Measurements from ENCODE around the gene CBX5. TPM values are rescaled to one million over a fixed set of nuclear protein-coding genes. Genes with fewer than 3 reads are reported as not detected.

CBX5 gene
- total and polyA plus RNA-seq, 9 of the 15 experiments (the other 6 are each of a cell fraction or from before 2014, with no cell fraction given) = 32.6 to 102 (median 59.2) TPM

GRCh38 chr12:54304187-54304810 is 24.4 kb upstream of the CBX5 start (continued):
- TF ChIP-seq NFRKB (IDR thresholded peaks at IDR 0.05; ENCODE audit: low read depth) (peak; percentile 74; the same call in 1 of the 2 replicates), RBBP5 (IDR thresholded peaks at IDR 0.05; ENCODE audit: borderline replicate concordance, insufficient read depth, low read length, poor library complexity, severe bottlenecking) (peak; percentile 67), EHMT2 (IDR thresholded peaks at IDR 0.05) (peak; percentile 52; the same call in 1 of the 2 replicates), ZNF212 (CRISPR knock-in tag; IDR thresholded peaks at IDR 0.05) (no peak), TAF15 (IDR thresholded peaks at IDR 0.05; ENCODE audit: low read depth, low read length) (no peak), ZNF444 (CRISPR knock-in tag; IDR thresholded peaks at IDR 0.05) (0 out of 2 replicates have a peak, but pooled peaks have one; percentile 44), MCM7 (IDR thresholded peaks at IDR 0.05) (no peak), ZNF384 (IDR thresholded peaks at IDR 0.05; ENCODE audit: low read depth, low read length) (peak; percentile 17; the same call in 1 of the 2 replicates), E2F1 (CRISPR knock-in tag; IDR thresholded peaks at IDR 0.05) (no peak), ZNF561 (CRISPR knock-in tag; conservative IDR thresholded peaks at IDR 0.05) (no peak), KDM2B (CRISPR knock-in tag; IDR thresholded peaks at IDR 0.05) (no peak), E2F3 (CRISPR knock-in tag; IDR thresholded peaks at IDR 0.05) (0 out of 2 replicates have a peak, but pooled peaks have one; percentile 28), HDGF (IDR thresholded peaks at IDR 0.05) (no peak), ZNF277 (CRISPR knock-in tag; IDR thresholded peaks at IDR 0.05; ENCODE audit: borderline replicate concordance) (no peak), CHD2 (IDR thresholded peaks at IDR 0.05; ENCODE audit: low read depth, low read length) (peak; percentile 83), ELF1 (tag; IDR thresholded peaks at IDR 0.05) (no peak), ZNF76 (CRISPR knock-in tag; IDR thresholded peaks at IDR 0.05; ENCODE audit: borderline replicate concordance) (peak; percentile 73; the same call in 1 of the 2 replicates), MCM3 (IDR thresholded peaks at IDR 0.05) (no peak), ETV5 (CRISPR knock-in tag; IDR thresholded peaks at IDR 0.05; ENCODE audit: low read depth) (peak; percentile 98), ZNF696 (CRISPR knock-in tag; conservative IDR thresholded peaks at IDR 0.05) (no peak), ZKSCAN1 (IDR thresholded peaks at IDR 0.05; ENCODE audit: low read depth, low read length) (peak; percentile 91), ZNF324 (CRISPR knock-in tag; IDR thresholded peaks at IDR 0.05) (peak; percentile 78), NEUROD1 (IDR thresholded peaks at IDR 0.05; ENCODE audit: borderline replicate concordance, low read depth, low read length, partially characterized antibody) (peak; percentile 96)
- TF ChIP-seq, protein P1, sequence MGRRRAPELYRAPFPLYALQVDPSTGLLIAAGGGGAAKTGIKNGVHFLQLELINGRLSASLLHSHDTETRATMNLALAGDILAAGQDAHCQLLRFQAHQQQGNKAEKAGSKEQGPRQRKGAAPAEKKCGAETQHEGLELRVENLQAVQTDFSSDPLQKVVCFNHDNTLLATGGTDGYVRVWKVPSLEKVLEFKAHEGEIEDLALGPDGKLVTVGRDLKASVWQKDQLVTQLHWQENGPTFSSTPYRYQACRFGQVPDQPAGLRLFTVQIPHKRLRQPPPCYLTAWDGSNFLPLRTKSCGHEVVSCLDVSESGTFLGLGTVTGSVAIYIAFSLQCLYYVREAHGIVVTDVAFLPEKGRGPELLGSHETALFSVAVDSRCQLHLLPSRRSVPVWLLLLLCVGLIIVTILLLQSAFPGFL (CRISPR knock-in tag; IDR thresholded peaks at IDR 0.05) = no peak
- TF ChIP-seq, protein P2, sequence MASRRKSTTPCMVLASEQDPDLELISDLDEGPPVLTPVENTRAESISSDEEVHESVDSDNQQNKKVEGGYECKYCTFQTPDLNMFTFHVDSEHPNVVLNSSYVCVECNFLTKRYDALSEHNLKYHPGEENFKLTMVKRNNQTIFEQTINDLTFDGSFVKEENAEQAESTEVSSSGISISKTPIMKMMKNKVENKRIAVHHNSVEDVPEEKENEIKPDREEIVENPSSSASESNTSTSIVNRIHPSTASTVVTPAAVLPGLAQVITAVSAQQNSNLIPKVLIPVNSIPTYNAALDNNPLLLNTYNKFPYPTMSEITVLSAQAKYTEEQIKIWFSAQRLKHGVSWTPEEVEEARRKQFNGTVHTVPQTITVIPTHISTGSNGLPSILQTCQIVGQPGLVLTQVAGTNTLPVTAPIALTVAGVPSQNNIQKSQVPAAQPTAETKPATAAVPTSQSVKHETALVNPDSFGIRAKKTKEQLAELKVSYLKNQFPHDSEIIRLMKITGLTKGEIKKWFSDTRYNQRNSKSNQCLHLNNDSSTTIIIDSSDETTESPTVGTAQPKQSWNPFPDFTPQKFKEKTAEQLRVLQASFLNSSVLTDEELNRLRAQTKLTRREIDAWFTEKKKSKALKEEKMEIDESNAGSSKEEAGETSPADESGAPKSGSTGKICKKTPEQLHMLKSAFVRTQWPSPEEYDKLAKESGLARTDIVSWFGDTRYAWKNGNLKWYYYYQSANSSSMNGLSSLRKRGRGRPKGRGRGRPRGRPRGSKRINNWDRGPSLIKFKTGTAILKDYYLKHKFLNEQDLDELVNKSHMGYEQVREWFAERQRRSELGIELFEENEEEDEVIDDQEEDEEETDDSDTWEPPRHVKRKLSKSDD (conservative IDR thresholded peaks at IDR 0.05; ENCODE audit: low read length) = 0 out of 2 replicates have a peak, but pooled peaks have one; percentile 17
